HFF-Myc (cell line): Measurements from ENCODE around the gene FAM185A.
A peak's percentile ranks its signal among the peaks of the same experiment; 100 is the strongest.
"Not testable (repeated sequence)": the region's sequence is repeated elsewhere in the genome, so short reads cannot be mapped to it uniquely, and the experiment has no call there.

Experiments
- DNase-seq: peaks from one replicate; pipeline ENCODE4 v3.0.0-alpha.2; 2011; ENCODE audit warnings: low read depth; ENCODE audit errors: extremely low read depth
- H3K4me3 ChIP-seq: replicated peaks from 2 replicates; pipeline ENCODE4 v1.5.1; 2011; ENCODE audit warnings: low read depth, mild to moderate bottlenecking, control low read depth, low read length

FAM185A gene

DNA sequence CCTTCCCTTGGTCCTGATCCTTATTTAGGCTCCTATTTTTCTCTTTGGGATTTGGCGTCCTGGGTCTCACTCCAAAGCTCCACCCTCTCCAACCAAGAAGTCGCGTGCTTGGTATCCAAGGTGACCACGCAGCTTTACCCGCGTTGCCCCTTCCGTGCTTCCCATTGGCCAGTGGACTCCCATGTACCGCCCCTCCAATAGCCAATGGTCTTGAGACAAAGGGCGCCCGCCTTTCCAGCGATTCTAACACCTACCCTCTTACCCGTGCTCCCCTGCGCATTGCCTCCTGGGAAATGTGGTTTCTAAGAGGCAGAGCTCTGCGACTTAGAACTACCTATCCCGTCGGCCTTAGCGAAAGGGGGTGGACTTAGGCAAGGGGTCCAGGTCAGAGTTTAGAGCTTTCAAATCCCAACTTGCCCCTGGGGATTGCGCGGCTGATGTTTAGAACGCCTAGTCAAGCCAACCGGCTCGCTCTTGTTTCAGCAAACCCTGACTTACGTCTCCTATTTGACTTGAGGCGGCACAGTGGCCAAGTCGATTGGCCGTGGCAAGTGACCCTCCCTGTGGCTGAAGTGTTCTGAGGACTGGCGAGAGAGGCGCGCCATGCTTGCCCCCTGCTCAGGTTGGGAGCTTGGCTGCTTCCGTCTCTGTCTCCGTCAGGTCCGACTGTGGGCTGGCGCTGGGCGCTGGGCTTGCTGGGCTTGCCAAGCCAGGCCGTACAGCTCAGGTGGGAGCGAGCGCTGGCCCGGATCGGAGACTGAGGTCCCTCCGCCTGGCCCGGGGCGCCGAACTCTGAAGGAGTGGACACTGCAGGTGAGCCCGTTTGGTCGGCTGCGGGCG lies at the start of gene FAM185A:
FAM185A (plus strand) TSS at position 395 of the 840 bp plus-strand sequence; CDS start at position 604, 209 bp downstream.
- peak; percentile 99 for DNase-seq
- peak within 1 kb of the TSS; percentile 65 for H3K4me3 ChIP-seq

DNA sequence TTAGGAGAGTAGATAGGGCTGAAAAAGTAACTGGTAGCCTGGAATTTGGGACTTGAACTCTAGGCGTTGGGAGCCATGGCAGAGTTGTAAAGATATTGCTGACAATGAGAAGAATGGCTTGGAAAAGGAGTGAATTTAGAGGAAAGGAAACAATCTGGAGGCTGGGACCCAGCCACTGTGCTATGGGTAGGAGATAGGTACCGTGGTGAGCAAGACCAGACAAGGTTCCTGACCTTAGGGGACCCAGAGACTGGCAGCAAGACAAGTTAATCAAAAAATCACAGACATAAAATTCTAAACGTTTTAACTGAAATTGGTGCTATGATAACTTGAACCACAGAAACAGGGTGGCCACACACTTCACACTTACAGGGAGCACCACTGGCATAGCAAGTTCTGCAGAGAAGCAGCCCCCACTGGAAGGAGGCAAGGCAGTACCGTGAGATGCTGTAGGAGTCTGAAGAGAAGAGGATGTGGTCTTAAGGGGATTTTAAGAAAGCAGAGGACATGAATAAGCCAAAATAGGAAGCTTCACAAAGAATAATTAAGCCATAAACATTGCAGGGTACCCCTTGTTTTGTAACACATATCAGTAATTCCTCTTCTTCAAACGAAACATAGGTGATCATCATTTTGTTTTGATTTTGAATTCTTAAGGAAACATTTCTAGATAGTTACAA lies 35.6 kb upstream of the FAM185A start:
- DNase-seq, H3K4me3 ChIP-seq: not testable (repeated sequence)

DNA sequence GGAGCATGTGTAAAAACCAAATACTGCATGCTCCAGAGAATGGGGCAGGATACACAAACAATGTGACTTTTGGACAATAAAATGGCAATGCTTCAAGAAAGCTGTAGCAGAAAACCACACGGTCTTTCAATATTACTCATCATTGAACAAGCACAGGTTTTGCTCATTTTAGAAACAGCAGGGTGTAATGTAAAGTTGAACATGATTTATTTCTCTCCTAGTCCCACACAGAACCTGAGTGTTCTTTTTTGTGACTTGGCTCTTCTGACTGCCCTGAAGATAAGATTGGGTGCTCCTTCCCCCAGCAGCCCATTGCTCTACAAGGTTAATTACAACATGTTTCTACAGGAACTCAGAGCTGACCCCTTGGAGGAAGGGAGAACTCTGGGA lies 35.1 kb upstream of the FAM185A start:
- DNase-seq, H3K4me3 ChIP-seq: not testable (repeated sequence)

DNA sequence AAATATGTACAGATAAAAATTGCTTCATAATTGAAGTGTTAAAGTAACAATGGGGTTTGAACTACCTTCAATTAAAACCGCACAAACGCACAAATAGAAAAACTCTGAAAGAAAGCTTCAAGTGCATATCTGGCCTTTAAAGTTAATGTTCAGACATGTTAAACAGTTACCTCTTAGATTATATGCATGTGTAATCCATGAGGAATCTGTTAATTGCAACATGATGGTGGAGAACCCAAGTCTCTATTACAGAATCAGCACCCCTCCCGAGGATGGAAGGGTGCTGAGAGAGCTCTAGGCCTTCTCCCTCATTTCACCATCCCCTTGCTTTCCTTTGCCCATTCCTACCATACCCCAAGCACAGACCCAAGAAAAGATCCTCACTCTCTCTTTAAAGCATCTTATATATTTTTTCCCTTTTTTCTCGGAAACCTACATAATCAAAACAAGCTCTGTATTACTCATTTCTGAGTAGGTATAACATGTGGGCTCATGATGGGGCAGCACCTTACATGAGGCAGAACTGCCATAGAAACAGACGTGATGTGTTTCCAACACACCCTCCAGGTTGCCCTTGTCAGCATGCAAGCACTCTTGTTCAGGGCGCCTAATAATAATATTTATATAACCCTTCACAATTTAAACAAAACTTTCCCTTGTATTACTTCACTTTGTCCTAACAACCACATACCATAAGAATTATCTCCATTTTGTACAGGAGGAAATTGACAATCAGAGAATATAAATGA lies 33.9 kb upstream of the FAM185A start:
- not testable (repeated sequence) for DNase-seq, H3K4me3 ChIP-seq

DNA sequence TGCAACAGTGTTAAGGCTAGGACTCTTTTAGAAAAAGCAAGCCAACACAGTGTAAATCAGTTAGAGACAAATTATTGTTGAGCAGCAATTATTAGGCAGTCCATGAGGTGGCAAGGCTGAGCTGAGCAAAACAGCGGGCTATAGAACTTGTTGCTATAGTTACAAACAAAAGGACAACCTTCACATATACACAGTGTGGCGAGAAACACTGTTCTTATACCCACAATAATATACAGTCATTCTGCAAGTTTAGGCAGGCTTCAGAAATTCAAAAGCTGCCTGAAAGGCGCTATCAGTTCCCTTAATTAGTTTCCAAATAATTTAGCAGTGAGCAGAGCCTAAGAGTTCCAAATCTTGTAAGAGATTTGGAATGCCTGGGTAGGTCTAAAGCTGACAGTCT lies 33.1 kb upstream of the FAM185A start:
- DNase-seq, H3K4me3 ChIP-seq: not testable (repeated sequence)

DNA sequence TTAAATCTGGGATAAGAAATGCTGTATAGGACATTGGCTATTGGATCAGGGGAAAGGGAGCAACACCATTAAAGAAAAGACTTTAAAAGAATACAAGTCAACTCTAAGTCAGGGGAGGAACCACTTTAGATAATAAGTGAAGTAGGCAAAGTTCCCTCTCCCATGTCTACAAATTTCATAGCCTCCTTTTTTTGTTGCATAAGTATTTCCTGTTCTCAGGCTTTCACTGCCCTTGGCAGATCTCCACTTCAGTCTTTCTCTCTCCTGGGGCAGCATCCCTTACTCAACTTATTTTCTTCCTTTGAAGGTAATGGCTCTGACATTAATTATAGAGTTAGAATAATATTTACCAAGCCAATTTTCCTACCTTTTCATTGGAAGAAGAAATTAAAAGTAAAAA lies 30.3 kb upstream of the FAM185A start:
- DNase-seq, H3K4me3 ChIP-seq: not testable (repeated sequence)

DNA sequence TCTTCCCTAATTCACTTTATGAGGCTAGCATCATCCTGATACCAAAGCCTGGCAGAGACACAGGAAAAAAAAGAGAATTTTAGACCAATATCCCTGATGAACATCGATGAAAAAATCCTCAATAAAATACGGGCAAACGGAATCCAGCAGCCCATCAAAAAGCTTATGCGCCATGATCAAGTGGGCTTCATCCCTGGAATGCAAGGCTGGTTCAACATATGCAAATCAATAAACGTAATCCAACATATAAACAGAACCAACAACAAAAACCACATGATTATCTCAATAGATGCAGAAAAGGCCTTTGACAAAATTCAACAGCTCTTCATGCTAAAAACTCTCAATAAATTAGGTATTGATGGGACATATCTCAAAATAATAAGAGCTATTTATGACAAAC lies 22.6 kb upstream of the FAM185A start:
- not testable (repeated sequence) for H3K4me3 ChIP-seq

DNA sequence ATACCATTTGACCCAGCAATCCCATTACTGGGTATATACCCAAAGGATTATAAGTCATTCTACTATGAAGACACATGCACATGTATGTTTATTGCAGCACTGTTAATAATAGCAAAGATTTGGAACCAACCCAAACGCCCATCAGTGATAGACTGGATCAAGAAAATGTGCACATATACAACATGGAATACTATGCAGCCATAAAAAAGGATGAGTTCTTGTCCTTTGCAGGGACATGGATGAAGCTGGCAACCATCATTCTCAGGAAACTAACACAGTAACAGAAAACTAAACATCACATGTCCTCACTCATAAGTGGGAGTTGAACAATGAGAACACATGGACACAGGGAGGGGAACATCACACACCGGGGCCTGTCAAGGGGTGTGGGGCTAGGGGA lies 19.1 kb upstream of the FAM185A start:
- not testable (repeated sequence) for DNase-seq

More for the DNA sequence above, 22.6 kb upstream of the FAM185A start:
- not testable (repeated sequence) for DNase-seq

DNA sequence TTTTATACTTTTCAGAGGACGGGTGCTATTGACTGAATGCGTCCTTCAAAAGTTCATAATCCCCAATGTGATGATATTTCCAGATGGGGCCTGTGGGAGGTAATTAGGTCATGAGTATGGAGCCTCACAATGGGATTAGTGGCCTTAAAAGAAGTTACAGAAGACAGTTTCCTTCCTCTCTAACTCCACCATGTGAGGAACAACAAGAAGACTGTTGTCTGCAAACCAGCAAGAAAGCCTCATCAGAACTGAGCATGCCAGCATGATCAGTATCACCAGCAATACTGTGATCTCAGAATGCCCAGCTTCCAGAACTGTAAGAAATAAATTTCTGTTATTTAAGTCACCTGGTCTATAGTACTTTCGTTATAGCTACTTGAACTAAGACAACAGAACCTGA lies 18.4 kb upstream of the FAM185A start:
- not testable (repeated sequence) for H3K4me3 ChIP-seq, DNase-seq

More for the DNA sequence above, 19.1 kb upstream of the FAM185A start:
- not testable (repeated sequence) for H3K4me3 ChIP-seq

DNA sequence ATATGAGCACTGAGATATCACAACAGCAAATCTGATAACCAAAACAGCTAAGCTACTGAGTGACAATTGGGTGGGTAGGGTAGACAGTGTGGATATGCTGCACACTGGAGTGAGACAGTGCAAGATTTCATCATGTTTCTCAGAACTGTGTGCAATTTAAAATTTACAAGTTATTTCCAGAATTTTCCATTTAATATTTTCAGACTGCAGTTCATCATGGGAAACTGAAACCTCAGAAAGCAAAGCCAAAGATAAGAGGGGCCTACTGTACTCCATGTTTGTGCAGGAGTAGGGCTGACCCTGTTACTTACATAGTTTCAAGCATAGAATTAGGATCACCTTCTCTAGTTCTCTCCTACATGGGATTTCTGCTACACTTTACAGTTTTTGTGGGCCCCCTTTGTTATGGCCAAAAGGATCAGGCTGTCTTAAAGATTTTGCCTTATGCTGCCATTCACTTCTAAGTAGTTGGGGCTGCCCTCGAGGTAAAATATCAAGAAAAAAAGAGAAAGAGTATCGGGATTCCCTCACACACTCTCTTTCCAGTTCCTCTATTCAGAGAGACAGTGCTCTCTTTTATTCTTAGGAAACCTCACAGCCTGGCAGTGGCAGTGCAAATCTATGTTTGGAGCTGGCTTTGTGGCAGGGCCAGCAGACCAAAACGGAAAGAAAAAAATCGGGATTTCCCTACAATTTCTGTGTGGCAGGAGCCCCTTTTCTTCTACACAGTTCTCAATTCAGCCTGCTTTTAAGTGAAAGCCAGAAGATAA lies 6.6 kb upstream of the FAM185A start:
- DNase-seq, H3K4me3 ChIP-seq: not testable (repeated sequence)

DNA sequence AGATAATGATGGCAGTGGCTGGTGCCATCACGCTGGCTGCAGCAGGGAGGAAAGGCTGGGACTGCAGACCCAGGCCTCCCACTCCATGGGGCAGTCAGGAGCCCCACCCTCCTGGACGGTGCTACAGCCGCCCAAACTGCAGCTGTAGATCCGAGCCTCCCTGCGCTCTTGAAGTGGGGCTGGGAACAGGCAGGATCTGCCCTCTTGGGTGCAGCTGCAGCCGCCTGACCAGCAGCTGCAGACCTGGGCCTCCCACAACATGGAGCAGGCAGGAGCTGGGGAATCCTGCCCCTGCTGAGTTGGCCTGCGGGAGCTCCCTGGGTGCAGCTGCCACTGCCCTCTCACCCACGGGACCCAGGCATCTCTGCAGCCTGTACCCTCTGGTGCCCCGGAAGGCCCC lies 4.9 kb upstream of the FAM185A start:
- H3K4me3 ChIP-seq, DNase-seq: not testable (repeated sequence)

DNA sequence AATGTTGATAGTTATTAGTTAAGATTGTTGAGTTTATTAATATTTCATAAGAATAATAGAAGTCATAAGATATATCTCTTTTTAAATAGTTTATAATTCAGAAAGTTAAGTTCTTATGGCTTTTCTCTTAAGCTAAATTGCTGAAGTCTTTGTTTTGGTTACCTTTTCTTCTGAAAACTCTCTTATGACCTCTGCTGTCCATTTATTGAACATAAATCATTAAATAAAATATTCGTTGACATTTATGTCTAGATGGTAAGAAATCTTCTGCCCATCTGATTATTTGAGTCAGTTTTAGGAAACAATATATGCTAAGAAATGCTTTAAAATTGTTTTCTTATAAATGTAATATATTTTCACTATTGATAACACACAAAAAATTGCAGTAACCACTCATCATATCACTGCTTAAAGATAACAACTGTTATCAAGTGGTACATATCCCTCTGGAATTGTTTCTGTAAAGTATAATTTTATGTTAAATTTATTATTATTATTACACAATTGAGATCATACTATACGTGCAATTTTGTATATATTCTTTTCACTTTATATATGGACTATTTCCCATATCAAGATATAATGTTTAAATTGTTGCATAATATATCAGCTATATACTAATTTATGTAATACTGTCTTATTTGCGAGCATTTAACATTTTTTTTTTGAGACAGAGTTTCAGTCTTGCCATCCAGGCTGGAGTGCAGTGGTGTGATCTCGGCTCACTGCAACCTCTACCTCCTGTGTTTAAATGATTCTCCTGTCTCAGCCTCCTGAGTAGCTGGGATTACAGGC lies 3.1 kb upstream of the FAM185A start:
- H3K4me3 ChIP-seq, DNase-seq: not testable (repeated sequence)

DNA sequence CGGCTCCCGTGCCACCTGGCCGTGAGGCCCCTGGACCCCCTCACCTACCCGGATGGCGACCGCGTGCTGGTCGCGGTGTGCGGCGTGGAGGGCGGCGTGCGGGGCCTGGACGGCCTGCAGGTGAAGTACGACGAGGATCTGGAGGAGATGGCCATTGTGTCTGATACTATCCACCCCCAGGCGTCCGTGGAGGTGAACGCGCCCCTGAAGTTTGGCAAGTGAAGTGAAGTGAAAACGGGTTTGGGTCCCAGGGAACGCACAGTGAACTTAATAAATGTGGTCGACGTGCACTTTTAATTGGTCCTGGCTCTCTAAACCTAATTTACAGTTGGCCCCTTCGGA lies 617 bp downstream of the FAM185A start:
- peak overlapping the region; percentile 65 for H3K4me3 ChIP-seq
- DNase-seq, result not testable (repeated sequence)
